ENCODE results near the gene TFB1M.
"Not testable (repeated sequence)": the region's sequence is repeated elsewhere in the genome, so short reads cannot be mapped to it uniquely, and the experiment has no call there.

The TFB1M gene

GRCh38 chr6:155349129-155349528 is 34.8 kb upstream of the TFB1M start:
- no peak for DNase-seq (ENCODE audit: low spot score)

GRCh38 chr6:155347800-155348199 is 33.5 kb upstream of the TFB1M start:
- no peak for DNase-seq (ENCODE audit: low spot score)
- no peak for TF ChIP-seq CTCF (IDR thresholded peaks at IDR 0.05; ENCODE audit: extremely low read depth, missing control alignments)

More at GRCh38 chr6:155349129-155349528, 34.8 kb upstream of the TFB1M start:
- no peak for TF ChIP-seq CTCF (IDR thresholded peaks at IDR 0.05; ENCODE audit: extremely low read depth, missing control alignments)

- DNase-seq (ENCODE audit: low spot score) = no peak
- no peak for TF ChIP-seq CTCF (IDR thresholded peaks at IDR 0.05; ENCODE audit: extremely low read depth, missing control alignments)
Observed at GRCh38 chr6:155346957-155347356, 32.7 kb upstream of the TFB1M start.

GRCh38 chr6:155344341-155345006 is 30.2 kb upstream of the TFB1M start:
- TF ChIP-seq CTCF (IDR thresholded peaks at IDR 0.05; ENCODE audit: extremely low read depth, missing control alignments) = no peak
- DNase-seq (ENCODE audit: low spot score) = no peak

GRCh38 chr6:155341130-155341828 is 27.0 kb upstream of the TFB1M start:
- TF ChIP-seq CTCF (IDR thresholded peaks at IDR 0.05; ENCODE audit: extremely low read depth, missing control alignments) = no peak
- no peak for DNase-seq (ENCODE audit: low spot score)

GRCh38 chr6:155340464-155341129 is 26.3 kb upstream of the TFB1M start:
- TF ChIP-seq CTCF (IDR thresholded peaks at IDR 0.05; ENCODE audit: extremely low read depth, missing control alignments) = no peak
- no peak for DNase-seq (ENCODE audit: low spot score)

GRCh38 chr6:155339929-155340328 is 25.6 kb upstream of the TFB1M start:
- not testable (repeated sequence) for DNase-seq (ENCODE audit: low spot score)

- not testable (repeated sequence) for DNase-seq (ENCODE audit: low spot score)
Observed at GRCh38 chr6:155338237-155338636, 24.0 kb upstream of the TFB1M start.

Measured in GM20000 (cell line).